Neuron (in vitro differentiated cells): Measurements from ENCODE around the gene CDKL2.
"Not testable (repeated sequence)": the region's sequence is repeated elsewhere in the genome, so short reads cannot be mapped to it uniquely, and the experiment has no call there.

Source experiments
- H2AFZ ChIP-seq: one replicate; pipeline ENCODE4 v1.6.1; 2013; ENCODE audit warnings: low read depth, mild to moderate bottlenecking, inconsistent platforms, low read length, moderate library complexity
- H3K27me3 ChIP-seq: one replicate; pipeline ENCODE4 v1.6.1; 2013; ENCODE audit warnings: low read length; ENCODE audit not compliant: insufficient read depth
- H3K36me3 ChIP-seq: one replicate; pipeline ENCODE4 v1.6.1; 2013; ENCODE audit warnings: low read length; ENCODE audit not compliant: insufficient read depth
- H3K4me1 ChIP-seq: one replicate; pipeline ENCODE4 v1.6.1; 2013; ENCODE audit warnings: low read length; ENCODE audit not compliant: insufficient read depth
- H3K4me3 ChIP-seq: 2 replicates; pipeline ENCODE4 v1.5.1; 2013; ENCODE audit warnings: mild to moderate bottlenecking, low read length, moderate library complexity
- H3K9me3 ChIP-seq: one replicate; pipeline ENCODE4 v1.6.1; 2013; ENCODE audit warnings: low read length

CDKL2 gene

DNA sequence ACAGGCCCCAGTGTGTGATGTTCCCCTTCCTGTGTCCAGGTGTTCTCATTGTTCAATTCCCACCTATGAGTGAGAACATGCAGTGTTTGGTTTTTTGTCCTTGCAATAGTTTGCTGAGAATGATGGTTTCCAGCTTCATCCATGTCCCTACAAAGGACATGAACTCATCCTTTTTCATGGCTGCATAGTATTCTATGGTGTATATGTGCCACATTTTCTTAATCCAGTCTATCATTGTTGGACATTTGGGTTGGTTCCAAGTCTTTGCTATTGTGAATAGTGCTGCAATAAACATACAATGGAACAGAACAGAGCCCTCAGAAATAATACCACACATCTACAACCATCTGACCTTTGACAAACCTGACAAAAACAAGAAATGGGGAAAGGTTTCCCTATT, 96.4 kb downstream of the CDKL2 start:
- not testable (repeated sequence) for H3K4me1 ChIP-seq, H2AFZ ChIP-seq, H3K4me3 ChIP-seq, H3K27me3 ChIP-seq, H3K9me3 ChIP-seq
- peaks cover 37% of the 10 kb centered on the region for H3K36me3 ChIP-seq

DNA sequence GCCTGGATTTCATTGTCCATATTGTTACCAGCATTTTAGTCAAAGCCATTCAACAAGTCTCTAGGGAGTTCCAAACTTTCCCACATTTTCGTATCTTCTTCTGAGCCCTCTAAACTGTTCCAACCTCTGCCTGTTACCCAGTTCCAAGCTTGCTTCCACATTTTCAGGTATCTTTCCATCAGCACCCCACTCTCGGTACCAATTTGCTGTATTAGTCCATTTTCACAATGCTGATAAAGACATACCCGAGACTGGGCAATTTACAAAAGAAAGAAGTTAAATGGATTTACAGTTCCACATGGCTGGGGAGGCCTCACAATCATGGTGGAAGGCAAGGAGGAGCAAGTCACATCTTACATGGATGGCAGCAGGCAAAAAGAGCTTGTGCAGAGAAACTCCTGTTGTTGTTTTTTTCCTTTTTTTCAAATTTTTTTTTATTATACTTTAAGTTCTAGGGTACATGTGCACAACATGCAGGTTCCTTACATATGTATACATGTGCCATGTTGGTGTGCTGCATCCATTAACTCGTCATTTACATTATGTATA, 96.9 kb downstream of the CDKL2 start:
- not testable (repeated sequence) for H2AFZ ChIP-seq, H3K27me3 ChIP-seq, H3K4me1 ChIP-seq, H3K9me3 ChIP-seq, H3K4me3 ChIP-seq
- H3K36me3 ChIP-seq: peaks cover 33% of the 10 kb centered on the region

DNA sequence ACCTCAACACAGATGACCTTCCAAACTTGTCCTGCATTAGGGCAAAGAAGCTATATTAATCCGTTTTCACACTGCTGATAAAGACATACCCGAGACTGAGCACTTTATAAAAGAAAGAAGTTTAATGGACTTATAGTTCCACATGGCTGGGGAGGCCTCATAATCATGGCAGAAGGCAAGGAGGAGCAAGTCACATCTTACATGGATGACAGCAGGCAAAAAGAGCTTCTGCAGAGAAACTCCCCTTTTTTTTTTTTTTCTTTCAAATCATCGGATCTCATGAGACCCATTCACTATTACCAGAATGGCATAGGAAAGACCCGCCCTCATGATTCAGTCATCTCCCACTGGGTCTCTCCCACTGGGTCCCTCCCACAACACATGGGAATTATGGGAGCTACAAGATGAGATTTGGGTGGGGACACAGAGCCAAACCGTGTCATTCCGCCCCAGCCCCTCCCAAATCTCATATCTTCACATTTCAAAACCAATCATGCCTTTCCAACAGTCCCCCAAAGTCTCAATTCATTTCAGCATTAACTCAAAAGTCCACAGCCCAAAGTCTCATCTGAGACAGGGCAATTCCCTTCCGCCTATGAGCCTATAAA, 98.7 kb downstream of the CDKL2 start:
- not testable (repeated sequence) for H3K4me1 ChIP-seq, H3K4me3 ChIP-seq, H3K27me3 ChIP-seq, H3K9me3 ChIP-seq, H2AFZ ChIP-seq
- H3K36me3 ChIP-seq: peaks cover 44% of the 10 kb centered on the region

DNA sequence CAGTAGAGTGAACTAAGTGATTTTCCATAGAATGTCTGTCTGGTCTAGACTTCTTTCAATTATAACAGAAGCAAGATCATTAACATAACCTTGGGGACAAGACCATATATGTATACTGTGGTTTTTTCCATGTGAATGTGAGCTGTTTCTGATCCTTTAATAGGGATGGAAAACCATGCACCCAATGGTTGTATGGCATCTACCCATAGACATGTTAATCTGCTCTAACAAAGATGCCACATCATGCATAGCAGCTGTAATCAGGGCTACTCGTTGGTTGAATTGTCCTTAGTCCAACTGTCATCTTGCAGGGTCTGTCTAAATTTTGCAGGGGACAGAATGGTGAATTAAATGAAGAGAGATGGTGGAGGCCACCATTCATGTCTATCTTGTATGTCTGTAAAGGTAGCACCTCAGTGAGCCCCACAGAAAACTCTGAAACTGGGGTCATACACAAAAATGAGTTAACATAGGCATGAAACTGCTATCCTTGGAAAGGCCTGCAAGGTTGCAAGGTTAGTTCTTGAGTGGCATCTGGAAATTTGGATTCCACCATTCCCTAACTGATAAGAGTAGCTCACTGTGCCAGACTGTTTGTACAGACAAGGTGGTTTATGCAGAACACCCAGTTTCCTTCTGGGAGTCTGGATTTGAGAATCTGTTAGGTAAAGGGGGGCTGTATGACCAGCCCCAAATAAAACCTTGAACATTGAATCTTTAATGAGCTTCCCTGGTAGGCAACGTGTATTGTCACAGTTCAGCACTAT, 99.6 kb downstream of the CDKL2 start:
- Histone ChIP-seq H3K27me3 (no peaks in the 10 kb centered on the region), H2AFZ (no peak overlapping the region), H3K4me1 (no peaks in the 10 kb centered on the region), H3K9me3 (peaks cover 5% of the 10 kb centered on the region), H3K36me3 (peaks cover 51% of the 10 kb centered on the region), H3K4me3 (no peak overlapping the region)
